ENCODE results near the gene PLA1A.

DNA sequence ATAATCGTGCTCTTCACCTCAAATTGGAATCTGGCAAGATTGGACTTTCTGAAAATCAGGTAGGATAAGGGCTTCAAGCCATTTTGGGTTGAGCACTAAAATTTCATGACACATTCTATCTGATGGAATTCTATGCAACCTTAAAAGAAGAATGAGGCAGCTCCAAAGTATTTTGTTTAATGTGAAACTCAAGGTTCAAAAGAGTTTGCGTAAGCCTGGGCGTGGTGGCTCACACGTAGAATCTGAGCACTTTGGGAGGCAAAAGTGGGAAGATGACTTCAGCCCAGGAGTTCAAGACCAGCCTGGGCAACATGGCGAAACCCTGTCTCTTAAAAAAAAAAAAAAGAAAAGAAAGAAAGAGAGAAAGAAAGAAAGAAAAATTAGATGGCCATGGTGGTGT is 3.6 kb upstream of the PLA1A start:
- TF ChIP-seq, protein P1, sequence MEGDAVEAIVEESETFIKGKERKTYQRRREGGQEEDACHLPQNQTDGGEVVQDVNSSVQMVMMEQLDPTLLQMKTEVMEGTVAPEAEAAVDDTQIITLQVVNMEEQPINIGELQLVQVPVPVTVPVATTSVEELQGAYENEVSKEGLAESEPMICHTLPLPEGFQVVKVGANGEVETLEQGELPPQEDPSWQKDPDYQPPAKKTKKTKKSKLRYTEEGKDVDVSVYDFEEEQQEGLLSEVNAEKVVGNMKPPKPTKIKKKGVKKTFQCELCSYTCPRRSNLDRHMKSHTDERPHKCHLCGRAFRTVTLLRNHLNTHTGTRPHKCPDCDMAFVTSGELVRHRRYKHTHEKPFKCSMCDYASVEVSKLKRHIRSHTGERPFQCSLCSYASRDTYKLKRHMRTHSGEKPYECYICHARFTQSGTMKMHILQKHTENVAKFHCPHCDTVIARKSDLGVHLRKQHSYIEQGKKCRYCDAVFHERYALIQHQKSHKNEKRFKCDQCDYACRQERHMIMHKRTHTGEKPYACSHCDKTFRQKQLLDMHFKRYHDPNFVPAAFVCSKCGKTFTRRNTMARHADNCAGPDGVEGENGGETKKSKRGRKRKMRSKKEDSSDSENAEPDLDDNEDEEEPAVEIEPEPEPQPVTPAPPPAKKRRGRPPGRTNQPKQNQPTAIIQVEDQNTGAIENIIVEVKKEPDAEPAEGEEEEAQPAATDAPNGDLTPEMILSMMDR (conservative IDR thresholded peaks at IDR 0.05; ENCODE audit: low read depth, low read length): no peak
- no peak for TF ChIP-seq RFX5 (IDR thresholded peaks at IDR 0.05; ENCODE audit: low read depth, low read length)

Measured in IMR-90 (cell line).